MG63 (cell line): Measurements from ENCODE around the gene DAB1. TPM values are rescaled to one million over a fixed set of nuclear protein-coding genes. Genes with fewer than 3 reads are reported as not detected.

ENCODE experiments used
- DNase-seq: peaks from one replicate; pipeline ENCODE4 v3.0.0-alpha.2; 2020
- H3K27me3 ChIP-seq: fragments of 250-450 bp; sonication (Bioruptor Pico); 2 replicates; pipeline ENCODE4 v1.5.1; 2020; ENCODE audit warnings: mild to moderate bottlenecking, moderate library complexity
- H3K36me3 ChIP-seq: fragments of 250-450 bp; sonication (Bioruptor Pico); 2 replicates; pipeline ENCODE4 v1.5.1; 2020; ENCODE audit warnings: mild to moderate bottlenecking, moderate library complexity
- H3K4me3 ChIP-seq: fragments of 250-450 bp; sonication (Bioruptor Pico); 2 replicates; pipeline ENCODE4 v1.5.1; 2020; ENCODE audit warnings: mild to moderate bottlenecking, moderate library complexity
- H3K9me3 ChIP-seq: fragments of 250-450 bp; sonication (Bioruptor Pico); 2 replicates; pipeline ENCODE4 v1.5.1; 2020; ENCODE audit warnings: mild to moderate bottlenecking, moderate library complexity
- total RNA-seq: library from RNA; depleted of rRNA; stranded (reverse); fragments of >200 nt; shearing (Covaris generic); gene quantifications from 2 replicates; pipeline ENCODE4 v1.2.3, GENCODE V29; 2014; ENCODE audit warnings: low replicate concordance

Gene DAB1
- total RNA-seq, 1 experiment from 2014 or later = not detected

- no peak for DNase-seq
- no peak overlapping the region for H3K4me3 ChIP-seq
- H3K27me3 ChIP-seq = no peaks in the 10 kb centered on the region
- H3K36me3 ChIP-seq = no peaks in the 10 kb centered on the region
- no peaks in the 10 kb centered on the region for H3K9me3 ChIP-seq
Measured at GRCh38 chr1:57204942-57205787, 218.7 kb downstream of the DAB1 start.

- H3K9me3 ChIP-seq = no peaks in the 10 kb centered on the region
- no peak overlapping the region for H3K4me3 ChIP-seq
- no peaks in the 10 kb centered on the region for H3K27me3 ChIP-seq
- no peak for DNase-seq
- no peaks in the 10 kb centered on the region for H3K36me3 ChIP-seq
Measured at GRCh38 chr1:57204091-57204490, 219.8 kb downstream of the DAB1 start.

GRCh38 chr1:57202241-57202640 lies 221.6 kb downstream of the DAB1 start:
- no peaks in the 10 kb centered on the region for H3K36me3 ChIP-seq
- DNase-seq = no peak
- H3K9me3 ChIP-seq = no peaks in the 10 kb centered on the region
- H3K4me3 ChIP-seq = no peak overlapping the region
- no peaks in the 10 kb centered on the region for H3K27me3 ChIP-seq

GRCh38 chr1:57198912-57199311 lies 224.9 kb downstream of the DAB1 start:
- no peaks in the 10 kb centered on the region for H3K36me3 ChIP-seq
- H3K9me3 ChIP-seq = no peaks in the 10 kb centered on the region
- H3K4me3 ChIP-seq = no peak overlapping the region
- DNase-seq = no peak
- H3K27me3 ChIP-seq = no peaks in the 10 kb centered on the region

DNA sequence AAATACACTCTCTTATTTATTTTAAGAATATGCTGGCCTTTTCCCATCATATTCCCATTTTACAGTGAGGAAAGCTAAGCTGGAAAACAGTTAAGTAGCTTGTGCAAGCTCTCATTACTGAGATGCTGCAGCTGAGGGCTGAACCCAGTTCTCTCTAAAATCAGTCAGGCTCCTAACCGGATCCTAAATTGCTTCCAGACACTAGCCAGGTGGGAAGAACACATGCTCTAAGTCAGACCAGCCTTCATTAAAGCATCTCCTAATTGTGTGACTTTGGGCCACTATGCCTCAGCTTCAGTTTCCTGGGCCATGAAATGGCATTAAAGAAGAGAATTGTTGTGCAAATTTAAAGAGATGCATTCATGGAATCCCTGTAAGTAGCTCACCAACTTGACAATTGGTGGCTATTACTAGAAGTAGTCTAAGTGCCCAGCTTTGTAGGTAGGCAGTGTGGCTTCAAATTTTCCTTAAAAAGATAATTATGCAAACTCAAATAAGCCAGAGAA lies 228.4 kb downstream of the DAB1 start:
- no peaks in the 10 kb centered on the region for H3K9me3 ChIP-seq
- H3K36me3 ChIP-seq = no peaks in the 10 kb centered on the region
- no peak overlapping the region for H3K4me3 ChIP-seq
- no peaks in the 10 kb centered on the region for H3K27me3 ChIP-seq
- DNase-seq = no peak

- DNase-seq = no peak
- Histone ChIP-seq H3K36me3 (no peaks in the 10 kb centered on the region), H3K27me3 (no peaks in the 10 kb centered on the region), H3K9me3 (no peaks in the 10 kb centered on the region), H3K4me3 (no peak overlapping the region)
Measured at GRCh38 chr1:57192222-57192621, 231.6 kb downstream of the DAB1 start.

- H3K36me3 ChIP-seq = no peaks in the 10 kb centered on the region
- H3K4me3 ChIP-seq = no peak overlapping the region
- no peak for DNase-seq
- no peaks in the 10 kb centered on the region for H3K27me3 ChIP-seq
- no peaks in the 10 kb centered on the region for H3K9me3 ChIP-seq
Measured at GRCh38 chr1:57190898-57191297, 233.0 kb downstream of the DAB1 start.

DNA sequence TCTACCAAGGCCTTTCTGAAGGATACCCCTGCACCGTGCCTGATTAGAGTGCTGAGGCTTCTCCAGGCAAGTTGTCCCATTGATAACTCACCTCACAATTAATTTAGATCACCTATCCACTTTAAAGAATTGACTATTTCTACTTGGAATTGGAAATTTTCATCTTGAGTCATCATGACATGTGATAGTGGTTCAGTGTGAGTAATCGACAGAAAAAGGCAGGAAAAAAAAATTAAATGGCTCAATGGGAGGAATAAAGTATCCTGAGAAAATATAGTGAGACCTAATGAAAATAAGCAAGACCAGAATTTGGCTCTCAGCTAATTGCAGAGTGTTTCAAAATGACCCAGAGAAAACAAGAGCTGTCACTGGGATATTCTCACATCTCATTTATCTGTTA lies 235.7 kb downstream of the DAB1 start:
- Histone ChIP-seq H3K36me3 (no peaks in the 10 kb centered on the region), H3K9me3 (no peaks in the 10 kb centered on the region), H3K27me3 (no peaks in the 10 kb centered on the region), H3K4me3 (no peak overlapping the region)
- DNase-seq = no peak

DNA sequence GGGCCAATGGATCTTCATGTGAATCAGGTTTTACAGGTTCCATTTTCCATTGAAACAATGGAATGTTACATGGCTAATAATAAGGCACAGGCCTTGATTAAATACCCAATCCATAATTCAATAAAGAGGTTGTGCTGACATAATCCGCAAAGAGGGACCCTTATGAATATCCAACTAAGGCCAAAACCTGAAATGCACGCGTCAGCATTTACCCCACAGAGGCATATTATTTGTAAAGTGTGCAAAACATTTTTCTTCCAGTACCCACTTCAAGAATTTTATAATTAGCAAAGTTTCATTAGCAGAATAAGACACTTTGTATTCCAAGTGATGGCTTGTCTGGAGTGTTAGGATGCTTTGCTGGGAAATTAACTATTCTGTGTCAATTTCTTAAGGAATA lies 237.4 kb downstream of the DAB1 start:
- Histone ChIP-seq H3K27me3 (no peaks in the 10 kb centered on the region), H3K4me3 (no peak overlapping the region), H3K36me3 (no peaks in the 10 kb centered on the region), H3K9me3 (no peaks in the 10 kb centered on the region)
- DNase-seq = no peak

DNA sequence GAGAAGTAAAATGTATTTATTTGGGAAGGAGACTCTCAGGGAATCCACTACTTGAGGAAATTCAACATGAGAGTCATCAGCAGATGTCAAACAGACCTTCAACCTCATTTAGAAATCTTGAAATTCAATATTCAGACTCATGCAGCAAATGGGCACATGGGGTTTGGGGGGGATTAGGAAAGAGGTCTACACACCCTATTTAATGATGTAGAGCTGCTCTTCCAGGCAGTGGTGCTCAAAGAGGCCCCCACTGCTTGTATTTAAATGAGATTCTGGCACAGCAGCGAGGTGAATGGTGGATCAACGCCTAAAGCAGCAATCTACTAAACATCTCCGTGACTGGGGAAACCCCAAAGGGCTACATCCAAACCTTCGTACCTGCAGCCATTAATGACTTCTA lies 244.9 kb downstream of the DAB1 start:
- Histone ChIP-seq H3K36me3 (no peaks in the 10 kb centered on the region), H3K27me3 (no peaks in the 10 kb centered on the region), H3K9me3 (no peaks in the 10 kb centered on the region), H3K4me3 (no peak overlapping the region)
- no peak for DNase-seq

- H3K4me3 ChIP-seq = no peak overlapping the region
- no peak for DNase-seq
- no peaks in the 10 kb centered on the region for H3K9me3 ChIP-seq
- H3K27me3 ChIP-seq = no peaks in the 10 kb centered on the region; the same call in 1 of the 2 replicates
- H3K36me3 ChIP-seq = no peaks in the 10 kb centered on the region
Measured at GRCh38 chr1:57175506-57175905, 248.4 kb downstream of the DAB1 start.

- Histone ChIP-seq H3K36me3 (no peaks in the 10 kb centered on the region), H3K27me3 (no peaks in the 10 kb centered on the region; the same call in 1 of the 2 replicates), H3K4me3 (no peak overlapping the region), H3K9me3 (no peaks in the 10 kb centered on the region)
- no peak for DNase-seq
Measured at GRCh38 chr1:57172040-57172439, 251.8 kb downstream of the DAB1 start.

DNA sequence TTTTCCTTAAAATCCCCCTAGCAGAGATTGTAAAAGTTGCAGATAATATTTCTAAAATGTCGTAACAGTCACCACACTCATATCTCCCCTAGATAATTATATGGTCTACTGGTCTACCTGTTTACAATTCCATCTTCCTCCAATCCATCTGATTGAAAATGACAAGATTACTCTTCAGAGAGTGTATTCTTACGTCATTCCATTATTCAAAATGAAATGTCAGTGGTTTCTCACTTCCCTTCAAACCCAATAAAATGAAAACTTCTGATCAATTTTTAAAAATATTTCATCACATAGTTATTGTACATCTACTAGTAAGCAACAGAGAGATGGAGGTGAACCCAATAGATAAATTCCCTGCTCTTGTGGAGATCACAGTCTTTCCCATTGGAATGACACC lies 255.9 kb downstream of the DAB1 start:
- Histone ChIP-seq H3K27me3 (no peaks in the 10 kb centered on the region; the same call in 1 of the 2 replicates), H3K9me3 (no peaks in the 10 kb centered on the region), H3K4me3 (no peak overlapping the region), H3K36me3 (no peaks in the 10 kb centered on the region)
- DNase-seq = no peak

GRCh38 chr1:57165546-57165945 lies 258.3 kb downstream of the DAB1 start:
- Histone ChIP-seq H3K36me3 (no peaks in the 10 kb centered on the region), H3K9me3 (no peaks in the 10 kb centered on the region), H3K27me3 (no peaks in the 10 kb centered on the region), H3K4me3 (no peak overlapping the region)
- DNase-seq = no peak

- H3K9me3 ChIP-seq = no peaks in the 10 kb centered on the region
Measured at GRCh38 chr1:57164584-57164983, 259.3 kb downstream of the DAB1 start.

GRCh38 chr1:57163789-57164188 lies 260.1 kb downstream of the DAB1 start:
- Histone ChIP-seq H3K27me3 (no peaks in the 10 kb centered on the region), H3K9me3 (no peaks in the 10 kb centered on the region), H3K4me3 (no peak overlapping the region), H3K36me3 (no peaks in the 10 kb centered on the region)
- no peak for DNase-seq

More at GRCh38 chr1:57164584-57164983, 259.3 kb downstream of the DAB1 start:
- no peak for DNase-seq
- Histone ChIP-seq H3K36me3 (no peaks in the 10 kb centered on the region), H3K27me3 (no peaks in the 10 kb centered on the region), H3K4me3 (no peak overlapping the region)

GRCh38 chr1:57163325-57163724 lies 260.5 kb downstream of the DAB1 start:
- no peaks in the 10 kb centered on the region for H3K36me3 ChIP-seq
- no peaks in the 10 kb centered on the region for H3K27me3 ChIP-seq
- DNase-seq = no peak
- H3K9me3 ChIP-seq = no peaks in the 10 kb centered on the region
- no peak overlapping the region for H3K4me3 ChIP-seq

GRCh38 chr1:57162607-57163261 lies 261.1 kb downstream of the DAB1 start:
- no peaks in the 10 kb centered on the region for H3K36me3 ChIP-seq
- peak; percentile 88 for DNase-seq
- no peak overlapping the region for H3K4me3 ChIP-seq
- H3K27me3 ChIP-seq = no peaks in the 10 kb centered on the region
- no peaks in the 10 kb centered on the region for H3K9me3 ChIP-seq
